Measurements from ENCODE around the gene KLHL25. TPM values are rescaled to one million over a fixed set of nuclear protein-coding genes. Genes with fewer than 3 reads are reported as not detected.

KLHL25 gene
- total and polyA plus RNA-seq, 4 donors: 2.3 to 34.2 (median 11.4) TPM

GRCh38 chr15:85838655-85839054, 43.9 kb upstream of the KLHL25 start:
- no peaks in the 10 kb centered on the region for H3K36me3 ChIP-seq (ENCODE audit: control insufficient read depth in 4 of 4, insufficient read depth in 3 of 4, low read depth in 1 of 4, low read length in 3 of 4)
- H3K27ac ChIP-seq (ENCODE audit: low read depth in 1 of 2, low read length in 2 of 2): no peak overlapping the region
- H3K9me3 ChIP-seq (ENCODE audit: control insufficient read depth in 4 of 4, low read length in 3 of 4): no peaks in the 10 kb centered on the region
- TF ChIP-seq RXRA (IDR thresholded peaks at IDR 0.05) (no peak), FOXA2 (IDR thresholded peaks at IDR 0.05) (no peak), REST (IDR thresholded peaks at IDR 0.05) (no peak), YY1 (IDR thresholded peaks at IDR 0.05) (no peak), FOXA1 (IDR thresholded peaks at IDR 0.05) (no peak), RAD21 (IDR thresholded peaks at IDR 0.05) (no peak), NR2F2 (IDR thresholded peaks at IDR 0.05) (no peak), SP1 (IDR thresholded peaks at IDR 0.05) (no peak), MAX (IDR thresholded peaks at IDR 0.05) (no peak)
- no peaks in the 10 kb centered on the region for H3K27me3 ChIP-seq (ENCODE audit: control insufficient read depth in 4 of 4, insufficient read depth in 4 of 4, low read length in 3 of 4)
- H3K4me1 ChIP-seq (ENCODE audit: control insufficient read depth in 4 of 4, insufficient read depth in 4 of 4, low read length in 3 of 4): peaks cover 2 to 10% (median 7%) of the 10 kb centered on the region in 4 donors
- WGBS: 85% methylated on average over 8 of the region's 8 CpGs
- no peak overlapping the region for H3K4me3 ChIP-seq (ENCODE audit: low read depth in 1 of 3, low read length in 3 of 3)
- no peak overlapping the region for H3K9ac ChIP-seq (ENCODE audit: low read depth in 1 of 2, low read length in 2 of 2)
- DNase-seq (ENCODE audit: low spot score): no peak

DNA sequence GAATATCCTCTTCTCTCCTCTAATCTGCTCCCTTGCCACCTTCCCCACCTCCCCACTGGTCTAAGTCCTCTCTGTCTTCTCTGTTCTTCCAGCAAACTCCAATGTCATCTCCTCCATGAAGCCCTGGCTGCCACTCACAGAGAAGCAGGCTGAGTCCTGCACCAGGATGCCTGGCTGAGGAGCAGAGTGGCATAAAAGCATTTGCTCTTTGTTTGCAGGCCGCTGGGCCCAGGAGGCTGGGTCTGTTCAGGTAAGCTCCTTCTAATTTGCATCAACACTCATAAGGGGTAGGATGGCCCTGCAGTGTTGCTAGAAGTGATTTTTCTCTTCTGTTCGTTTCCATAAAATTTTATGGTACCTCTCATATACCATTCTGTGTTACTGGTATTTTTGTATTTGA, 43.2 kb upstream of the KLHL25 start:
- no peak overlapping the region for H3K27ac ChIP-seq (ENCODE audit: low read depth in 1 of 2, low read length in 2 of 2)
- no peak overlapping the region for H3K9ac ChIP-seq (ENCODE audit: low read depth in 1 of 2, low read length in 2 of 2)
- H3K9me3 ChIP-seq (ENCODE audit: control insufficient read depth in 4 of 4, low read length in 3 of 4): no peaks in the 10 kb centered on the region
- no peak overlapping the region for H3K4me3 ChIP-seq (ENCODE audit: low read depth in 1 of 3, low read length in 3 of 3)
- no peaks in the 10 kb centered on the region for H3K27me3 ChIP-seq (ENCODE audit: control insufficient read depth in 4 of 4, insufficient read depth in 4 of 4, low read length in 3 of 4)
- peaks cover 2 to 10% (median 7%) of the 10 kb centered on the region in 4 donors for H3K4me1 ChIP-seq (ENCODE audit: control insufficient read depth in 4 of 4, insufficient read depth in 4 of 4, low read length in 3 of 4)
- TF ChIP-seq EGR1 (IDR thresholded peaks at IDR 0.05; ENCODE audit: low read depth in 2 of 2) (no peak), YY1 (IDR thresholded peaks at IDR 0.05) (no peak)
- H3K36me3 ChIP-seq (ENCODE audit: control insufficient read depth in 4 of 4, insufficient read depth in 3 of 4, low read depth in 1 of 4, low read length in 3 of 4): no peaks in the 10 kb centered on the region
- WGBS: 86% methylated on average over 2 of the region's 2 CpGs
- DNase-seq (ENCODE audit: low spot score): no peak

- DNase-seq (ENCODE audit: low spot score): no peak
- H3K27ac ChIP-seq (ENCODE audit: low read depth in 1 of 2, low read length in 2 of 2): no peak overlapping the region
- TF ChIP-seq YY1 (IDR thresholded peaks at IDR 0.05) (no peak), RXRA (IDR thresholded peaks at IDR 0.05) (peak in 1 of 2 donors; percentile 38), JUND (IDR thresholded peaks at IDR 0.05) (peak; percentile 54 to 82), TAF1 (conservative IDR thresholded peaks at IDR 0.05) (no peak), HNF4G (IDR thresholded peaks at IDR 0.05) (no peak), GABPA (IDR thresholded peaks at IDR 0.05 in 1 of 2, conservative IDR thresholded peaks at IDR 0.05 in 1 of 2) (no peak), REST (IDR thresholded peaks at IDR 0.05) (no peak), NR2F2 (IDR thresholded peaks at IDR 0.05) (no peak), MAX (IDR thresholded peaks at IDR 0.05) (no peak), SP1 (IDR thresholded peaks at IDR 0.05) (peak; percentile 10), FOXA2 (IDR thresholded peaks at IDR 0.05) (no peak)
- TF ChIP-seq, protein P1, sequence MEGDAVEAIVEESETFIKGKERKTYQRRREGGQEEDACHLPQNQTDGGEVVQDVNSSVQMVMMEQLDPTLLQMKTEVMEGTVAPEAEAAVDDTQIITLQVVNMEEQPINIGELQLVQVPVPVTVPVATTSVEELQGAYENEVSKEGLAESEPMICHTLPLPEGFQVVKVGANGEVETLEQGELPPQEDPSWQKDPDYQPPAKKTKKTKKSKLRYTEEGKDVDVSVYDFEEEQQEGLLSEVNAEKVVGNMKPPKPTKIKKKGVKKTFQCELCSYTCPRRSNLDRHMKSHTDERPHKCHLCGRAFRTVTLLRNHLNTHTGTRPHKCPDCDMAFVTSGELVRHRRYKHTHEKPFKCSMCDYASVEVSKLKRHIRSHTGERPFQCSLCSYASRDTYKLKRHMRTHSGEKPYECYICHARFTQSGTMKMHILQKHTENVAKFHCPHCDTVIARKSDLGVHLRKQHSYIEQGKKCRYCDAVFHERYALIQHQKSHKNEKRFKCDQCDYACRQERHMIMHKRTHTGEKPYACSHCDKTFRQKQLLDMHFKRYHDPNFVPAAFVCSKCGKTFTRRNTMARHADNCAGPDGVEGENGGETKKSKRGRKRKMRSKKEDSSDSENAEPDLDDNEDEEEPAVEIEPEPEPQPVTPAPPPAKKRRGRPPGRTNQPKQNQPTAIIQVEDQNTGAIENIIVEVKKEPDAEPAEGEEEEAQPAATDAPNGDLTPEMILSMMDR (IDR thresholded peaks at IDR 0.05; ENCODE audit: low read depth, low read length, missing input control): no peak
- TF ChIP-seq, protein P2, sequence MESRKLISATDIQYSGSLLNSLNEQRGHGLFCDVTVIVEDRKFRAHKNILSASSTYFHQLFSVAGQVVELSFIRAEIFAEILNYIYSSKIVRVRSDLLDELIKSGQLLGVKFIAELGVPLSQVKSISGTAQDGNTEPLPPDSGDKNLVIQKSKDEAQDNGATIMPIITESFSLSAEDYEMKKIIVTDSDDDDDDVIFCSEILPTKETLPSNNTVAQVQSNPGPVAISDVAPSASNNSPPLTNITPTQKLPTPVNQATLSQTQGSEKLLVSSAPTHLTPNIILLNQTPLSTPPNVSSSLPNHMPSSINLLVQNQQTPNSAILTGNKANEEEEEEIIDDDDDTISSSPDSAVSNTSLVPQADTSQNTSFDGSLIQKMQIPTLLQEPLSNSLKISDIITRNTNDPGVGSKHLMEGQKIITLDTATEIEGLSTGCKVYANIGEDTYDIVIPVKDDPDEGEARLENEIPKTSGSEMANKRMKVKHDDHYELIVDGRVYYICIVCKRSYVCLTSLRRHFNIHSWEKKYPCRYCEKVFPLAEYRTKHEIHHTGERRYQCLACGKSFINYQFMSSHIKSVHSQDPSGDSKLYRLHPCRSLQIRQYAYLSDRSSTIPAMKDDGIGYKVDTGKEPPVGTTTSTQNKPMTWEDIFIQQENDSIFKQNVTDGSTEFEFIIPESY (IDR thresholded peaks at IDR 0.05): no peak
Observed at GRCh38 chr15:85837011-85837433, 42.3 kb upstream of the KLHL25 start.

More at GRCh38 chr15:85837011-85837433, 42.3 kb upstream of the KLHL25 start:
- Histone ChIP-seq H3K4me1 (ENCODE audit: control insufficient read depth in 4 of 4, insufficient read depth in 4 of 4, low read length in 3 of 4) (peaks cover 2 to 10% (median 7%) of the 10 kb centered on the region in 4 donors), H3K9me3 (ENCODE audit: control insufficient read depth in 4 of 4, low read length in 3 of 4) (no peaks in the 10 kb centered on the region), H3K4me3 (ENCODE audit: low read depth in 1 of 3, low read length in 3 of 3) (no peak overlapping the region), H3K36me3 (ENCODE audit: control insufficient read depth in 4 of 4, insufficient read depth in 3 of 4, low read depth in 1 of 4, low read length in 3 of 4) (no peaks in the 10 kb centered on the region), H3K9ac (ENCODE audit: low read depth in 1 of 2, low read length in 2 of 2) (no peak overlapping the region), H3K27me3 (ENCODE audit: control insufficient read depth in 4 of 4, insufficient read depth in 4 of 4, low read length in 3 of 4) (no peaks in the 10 kb centered on the region)
- 64% methylated on average over 6 of the region's 6 CpGs for WGBS
